ENCODE data around the gene APOA4.

Gene APOA4

GRCh38 chr11:116826751-116827431, 3.8 kb upstream of the APOA4 start:
- Histone ChIP-seq H3K36me3 (no peaks in the 10 kb centered on the region), H3K4me3 (ENCODE audit: low read depth, low read length) (no peak overlapping the region), H3K27me3 (ENCODE audit: insufficient read depth, low read depth, severe bottlenecking) (no peaks in the 10 kb centered on the region), H3K27ac (no peak overlapping the region), H3K9me3 (ENCODE audit: severe bottlenecking) (no peaks in the 10 kb centered on the region)
- no peak for DNase-seq
- no peak for TF ChIP-seq CTCF (IDR thresholded peaks at IDR 0.05; ENCODE audit: low read depth, low read length)

- no peak for DNase-seq
- Histone ChIP-seq H3K36me3 (no peaks in the 10 kb centered on the region), H3K27ac (no peak overlapping the region), H3K27me3 (ENCODE audit: insufficient read depth, low read depth, severe bottlenecking) (no peaks in the 10 kb centered on the region), H3K4me3 (ENCODE audit: low read depth, low read length) (no peak overlapping the region), H3K9me3 (ENCODE audit: severe bottlenecking) (no peaks in the 10 kb centered on the region)
- TF ChIP-seq CTCF (IDR thresholded peaks at IDR 0.05; ENCODE audit: low read depth, low read length) = no peak
Measured at GRCh38 chr11:116825854-116826750, 3.0 kb upstream of the APOA4 start.

GRCh38 chr11:116825434-116825833, 2.3 kb upstream of the APOA4 start:
- Histone ChIP-seq H3K27me3 (ENCODE audit: insufficient read depth, low read depth, severe bottlenecking) (no peaks in the 10 kb centered on the region), H3K9me3 (ENCODE audit: severe bottlenecking) (no peaks in the 10 kb centered on the region)
- TF ChIP-seq CTCF (IDR thresholded peaks at IDR 0.05; ENCODE audit: low read depth, low read length) = no peak

GRCh38 chr11:116822575-116822974, 529 bp downstream of the APOA4 start:
- Histone ChIP-seq H3K36me3 (no peaks in the 10 kb centered on the region), H3K9me3 (ENCODE audit: severe bottlenecking) (no peaks in the 10 kb centered on the region), H3K27ac (no peak overlapping the region), H3K4me3 (ENCODE audit: low read depth, low read length) (no peak overlapping the region), H3K27me3 (ENCODE audit: insufficient read depth, low read depth, severe bottlenecking) (no peaks in the 10 kb centered on the region)
- no peak for TF ChIP-seq CTCF (IDR thresholded peaks at IDR 0.05; ENCODE audit: low read depth, low read length)
- DNase-seq = no peak

More at GRCh38 chr11:116825434-116825833, 2.3 kb upstream of the APOA4 start:
- no peak for DNase-seq
- no peaks in the 10 kb centered on the region for H3K36me3 ChIP-seq
- H3K27ac ChIP-seq = no peak overlapping the region
- H3K4me3 ChIP-seq (ENCODE audit: low read depth, low read length) = no peak overlapping the region

- Histone ChIP-seq H3K27ac (no peak overlapping the region), H3K27me3 (ENCODE audit: insufficient read depth, low read depth, severe bottlenecking) (no peaks in the 10 kb centered on the region), H3K36me3 (no peaks in the 10 kb centered on the region), H3K9me3 (ENCODE audit: severe bottlenecking) (no peaks in the 10 kb centered on the region), H3K4me3 (ENCODE audit: low read depth, low read length) (no peak overlapping the region)
- no peak for TF ChIP-seq CTCF (IDR thresholded peaks at IDR 0.05; ENCODE audit: low read depth, low read length)
- no peak for DNase-seq
Measured at GRCh38 chr11:116821050-116821918, 1.8 kb downstream of the APOA4 start.
